Stimulated activated CD4-positive, alpha-beta T cell treated with anti-CD3 and anti-CD28 coated beads, Interleukin-1b, Interleukin-23, amount 100 ng/mL, for 4 hours (primary cell): ENCODE results near the gene SEZ6.

Experiments used
- DNase-seq, 2 donors: peaks; one replicate each; pipeline ENCODE4 v3.0.0-alpha.2; 2020; ENCODE audit warnings: low read depth in 2 of 2

The SEZ6 gene

GRCh38 chr17:29034510-29034909 is 28.7 kb upstream of the SEZ6 start:
- DNase-seq = no peak

- no peak for DNase-seq
Measured at GRCh38 chr17:29032857-29033197, 27.0 kb upstream of the SEZ6 start.

GRCh38 chr17:29032013-29032856 is 26.4 kb upstream of the SEZ6 start:
- no peak for DNase-seq

GRCh38 chr17:29031488-29031887 is 25.7 kb upstream of the SEZ6 start:
- DNase-seq = no peak

- DNase-seq = no peak
Measured at GRCh38 chr17:29024316-29024952, 18.6 kb upstream of the SEZ6 start.

- no peak for DNase-seq
Measured at GRCh38 chr17:29022074-29022473, 16.2 kb upstream of the SEZ6 start.

GRCh38 chr17:29021226-29021625 is 15.4 kb upstream of the SEZ6 start:
- no peak for DNase-seq

- DNase-seq = no peak
Measured at GRCh38 chr17:29020576-29020975, 14.7 kb upstream of the SEZ6 start.

GRCh38 chr17:29019475-29020181 is 13.8 kb upstream of the SEZ6 start:
- no peak for DNase-seq

- no peak for DNase-seq
Measured at GRCh38 chr17:29018788-29019474, 13.1 kb upstream of the SEZ6 start.

- no peak for DNase-seq
Measured at GRCh38 chr17:29016345-29017210, 10.7 kb upstream of the SEZ6 start.

GRCh38 chr17:29014716-29015115 is 8.9 kb upstream of the SEZ6 start:
- no peak for DNase-seq

GRCh38 chr17:29012535-29012934 is 6.7 kb upstream of the SEZ6 start:
- DNase-seq = no peak

- DNase-seq = no peak
Measured at GRCh38 chr17:29010586-29010985, 4.8 kb upstream of the SEZ6 start.

GRCh38 chr17:29010129-29010528 is 4.3 kb upstream of the SEZ6 start:
- DNase-seq = no peak

GRCh38 chr17:29008591-29008990 is 2.8 kb upstream of the SEZ6 start:
- no peak for DNase-seq

- no peak for DNase-seq
Measured at GRCh38 chr17:29007860-29008455, 2.1 kb upstream of the SEZ6 start.

- DNase-seq = no peak
Measured at GRCh38 chr17:29007456-29007855, 1.6 kb upstream of the SEZ6 start.

- DNase-seq = no peak
Measured at GRCh38 chr17:29004081-29004692, 1.6 kb downstream of the SEZ6 start.

- no peak for DNase-seq
Measured at GRCh38 chr17:29003289-29003688, 2.5 kb downstream of the SEZ6 start.
